ENCODE data around the gene ARHGAP22. TPM values are rescaled to one million over a fixed set of nuclear protein-coding genes. Genes with fewer than 3 reads are reported as not detected.
A peak's percentile ranks its signal among the peaks of the same experiment; 100 is the strongest.

ARHGAP22 gene
- total RNA-seq, 1 experiment from 2014 or later = 9.9 TPM

DNA sequence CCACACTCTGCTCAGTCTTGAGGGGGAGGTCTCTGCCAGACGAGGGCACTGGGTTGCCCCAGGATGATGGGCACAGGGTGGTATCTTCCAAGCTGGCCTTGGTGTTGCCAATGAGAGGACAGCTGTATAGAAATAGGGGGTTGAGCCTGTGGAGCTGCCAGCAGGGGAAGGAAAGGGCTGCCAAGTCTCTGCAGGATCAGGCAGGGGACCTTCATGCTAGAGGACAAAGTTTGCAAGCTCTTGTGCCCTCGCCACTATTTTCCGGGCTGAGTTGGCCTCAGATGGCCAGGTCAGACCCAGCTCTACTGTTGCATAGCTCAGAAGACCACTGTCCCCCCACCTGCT is 68.7 kb downstream of the ARHGAP22 start (continued):
- TF ChIP-seq CBX3 (IDR thresholded peaks at IDR 0.05; ENCODE audit: low read depth) (no peak), SRF (IDR thresholded peaks at IDR 0.05; ENCODE audit: low read depth) (no peak), JUND (IDR thresholded peaks at IDR 0.05) (no peak), POLR2A (IDR thresholded peaks at IDR 0.05; ENCODE audit: borderline replicate concordance, extremely low read depth, insufficient read depth, insufficient read length) (no peak)

DNA sequence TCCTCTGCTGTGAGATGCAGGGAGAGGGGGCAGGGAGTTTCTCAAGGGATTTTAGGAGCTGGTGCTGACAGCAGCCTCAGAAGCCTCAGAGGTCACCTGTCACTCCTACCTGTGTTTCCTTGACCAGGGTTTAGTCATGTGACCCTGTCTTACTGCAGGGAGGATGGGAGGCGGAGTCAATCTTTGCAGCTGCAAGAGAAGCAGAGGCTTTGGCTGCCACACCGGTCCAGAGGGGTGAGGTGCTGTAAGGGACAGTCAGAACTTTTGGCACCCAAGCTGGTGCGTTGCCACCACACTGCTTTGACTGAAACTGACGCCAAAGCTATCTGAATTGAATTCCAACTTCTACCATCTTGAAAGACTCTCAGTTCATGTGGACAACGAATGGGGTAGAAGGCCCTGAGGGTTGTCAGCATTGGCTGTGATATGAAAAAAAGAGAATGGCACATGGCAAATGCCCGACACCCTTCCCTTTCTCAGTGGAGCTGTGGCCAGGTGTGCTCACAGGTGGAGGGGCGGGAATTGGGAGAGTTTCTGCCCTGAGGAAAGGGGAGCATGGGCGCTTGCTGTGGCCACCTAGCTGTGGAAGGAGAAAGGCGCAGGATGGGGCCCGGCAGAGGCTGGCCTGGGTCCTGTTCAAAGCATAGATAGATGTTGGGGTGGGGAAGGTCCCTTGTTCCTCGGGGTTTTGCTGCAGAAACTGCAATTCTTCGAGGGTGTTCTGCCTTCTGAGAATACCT is 69.3 kb downstream of the ARHGAP22 start:
- DNase-seq (ENCODE audit: low read depth, low spot score) (no peak), ATAC-seq (peak; percentile 93)
- no peaks in the 10 kb centered on the region for H3K79me2 ChIP-seq (ENCODE audit: insufficient read depth, low read length)
- no peaks in the 10 kb centered on the region for H3K27me3 ChIP-seq (ENCODE audit: insufficient read depth, low read length)
- no peaks in the 10 kb centered on the region for H3K36me3 ChIP-seq (ENCODE audit: control insufficient read depth in 1 of 2, insufficient read depth in 2 of 2, low read length in 2 of 2)
- no peak overlapping the region for H2AFZ ChIP-seq (ENCODE audit: low read depth, low read length, poor library complexity, severe bottlenecking)
- ChIA-PET POLR2A (no interaction called here), RAD21 (ENCODE audit: low non-redundant PET in 1 of 2, low total read pairs in 2 of 2, uncharacterized antibody in 2 of 2, unreplicated experiment in 2 of 2) (interaction anchor here in 1 of 2 experiments (0.9 kb wide), 1 partner anchor 120 kb away, joined by 5 read pairs; no protein-coding TSS in a partner anchor), CTCF (interaction anchor here (0.6 to 1.2 kb wide), 6 partner anchors 8 to 172 kb away, joined by 3 to 7 read pairs (median 4); no protein-coding TSS in a partner anchor)
- intact Hi-C loops (cut with micrococcal nuclease) = no loop called here
- H3K9ac ChIP-seq (ENCODE audit: low read length) = no peak overlapping the region
- no peak overlapping the region for H3K4me2 ChIP-seq (ENCODE audit: low read length)
- TF ChIP-seq, protein P1, sequence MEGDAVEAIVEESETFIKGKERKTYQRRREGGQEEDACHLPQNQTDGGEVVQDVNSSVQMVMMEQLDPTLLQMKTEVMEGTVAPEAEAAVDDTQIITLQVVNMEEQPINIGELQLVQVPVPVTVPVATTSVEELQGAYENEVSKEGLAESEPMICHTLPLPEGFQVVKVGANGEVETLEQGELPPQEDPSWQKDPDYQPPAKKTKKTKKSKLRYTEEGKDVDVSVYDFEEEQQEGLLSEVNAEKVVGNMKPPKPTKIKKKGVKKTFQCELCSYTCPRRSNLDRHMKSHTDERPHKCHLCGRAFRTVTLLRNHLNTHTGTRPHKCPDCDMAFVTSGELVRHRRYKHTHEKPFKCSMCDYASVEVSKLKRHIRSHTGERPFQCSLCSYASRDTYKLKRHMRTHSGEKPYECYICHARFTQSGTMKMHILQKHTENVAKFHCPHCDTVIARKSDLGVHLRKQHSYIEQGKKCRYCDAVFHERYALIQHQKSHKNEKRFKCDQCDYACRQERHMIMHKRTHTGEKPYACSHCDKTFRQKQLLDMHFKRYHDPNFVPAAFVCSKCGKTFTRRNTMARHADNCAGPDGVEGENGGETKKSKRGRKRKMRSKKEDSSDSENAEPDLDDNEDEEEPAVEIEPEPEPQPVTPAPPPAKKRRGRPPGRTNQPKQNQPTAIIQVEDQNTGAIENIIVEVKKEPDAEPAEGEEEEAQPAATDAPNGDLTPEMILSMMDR (IDR thresholded peaks at IDR 0.05 in 2 of 3, conservative IDR thresholded peaks at IDR 0.05 in 1 of 3; ENCODE audit: borderline replicate concordance in 1 of 3, insufficient read depth in 1 of 3, low read depth in 2 of 3, low read length in 2 of 3) = peak in 2 of 3 experiments; percentile 47 to 48; a peak in 4 of 6 replicates
- no peak for TF ChIP-seq SIN3A (IDR thresholded peaks at IDR 0.05; ENCODE audit: low read depth)
- no peaks in the 10 kb centered on the region; the same call in 1 of the 2 replicates for H4K20me1 ChIP-seq (ENCODE audit: insufficient read depth)
- H3K4me1 ChIP-seq (ENCODE audit: control insufficient read depth in 1 of 2, insufficient read depth in 2 of 2, low read length in 2 of 2) = no peaks in the 10 kb centered on the region
- no peak overlapping the region for H3K4me3 ChIP-seq (replicated peaks in 1 of 2; ENCODE audit: low read depth in 1 of 2, low read length in 2 of 2)
- no TSS peak for BruUV-seq (replicated peaks)
- no peak overlapping the region for H3K27ac ChIP-seq (ENCODE audit: low read depth, low read length)
- no peaks in the 10 kb centered on the region for H3K9me3 ChIP-seq (ENCODE audit: control insufficient read depth in 1 of 2, insufficient read depth in 1 of 2, low read depth in 1 of 2, low read length in 2 of 2)
- no peaks in the 10 kb centered on the region for H3K9me2 ChIP-seq (ENCODE audit: insufficient read depth)

Measured in HCT116 (cell line).